ENCODE results near the gene THPO.

Gene THPO

GRCh38 chr3:184375747-184376461 lies 2.1 kb downstream of the THPO start:
- no peak for ATAC-seq
- TF ChIP-seq ZFP30 (CRISPR knock-in tag; IDR thresholded peaks at IDR 0.05) (no peak), GLIS3 (CRISPR knock-in tag; IDR thresholded peaks at IDR 0.05) (no peak), CREB5 (CRISPR knock-in tag; IDR thresholded peaks at IDR 0.05; ENCODE audit: low read depth) (no peak), ZFP3 (CRISPR knock-in tag; IDR thresholded peaks at IDR 0.05) (no peak), RARB (CRISPR knock-in tag; IDR thresholded peaks at IDR 0.05) (no peak), ESRRG (CRISPR knock-in tag; IDR thresholded peaks at IDR 0.05) (no peak), TOX (CRISPR knock-in tag; IDR thresholded peaks at IDR 0.05; ENCODE audit: borderline replicate concordance) (no peak), ARNTL (CRISPR knock-in tag; IDR thresholded peaks at IDR 0.05; ENCODE audit: borderline replicate concordance, low read depth) (no peak), BACH2 (CRISPR knock-in tag; IDR thresholded peaks at IDR 0.05; ENCODE audit: borderline replicate concordance) (no peak), ISL1 (CRISPR knock-in tag; IDR thresholded peaks at IDR 0.05) (no peak), PPARA (CRISPR knock-in tag; IDR thresholded peaks at IDR 0.05; ENCODE audit: borderline replicate concordance) (no peak), ZNF70 (CRISPR knock-in tag; IDR thresholded peaks at IDR 0.05) (no peak)
- TF ChIP-seq, protein P1, sequence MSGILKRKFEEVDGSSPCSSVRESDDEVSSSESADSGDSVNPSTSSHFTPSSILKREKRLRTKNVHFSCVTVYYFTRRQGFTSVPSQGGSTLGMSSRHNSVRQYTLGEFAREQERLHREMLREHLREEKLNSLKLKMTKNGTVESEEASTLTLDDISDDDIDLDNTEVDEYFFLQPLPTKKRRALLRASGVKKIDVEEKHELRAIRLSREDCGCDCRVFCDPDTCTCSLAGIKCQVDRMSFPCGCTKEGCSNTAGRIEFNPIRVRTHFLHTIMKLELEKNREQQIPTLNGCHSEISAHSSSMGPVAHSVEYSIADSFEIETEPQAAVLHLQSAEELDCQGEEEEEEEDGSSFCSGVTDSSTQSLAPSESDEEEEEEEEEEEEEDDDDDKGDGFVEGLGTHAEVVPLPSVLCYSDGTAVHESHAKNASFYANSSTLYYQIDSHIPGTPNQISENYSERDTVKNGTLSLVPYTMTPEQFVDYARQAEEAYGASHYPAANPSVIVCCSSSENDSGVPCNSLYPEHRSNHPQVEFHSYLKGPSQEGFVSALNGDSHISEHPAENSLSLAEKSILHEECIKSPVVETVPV (CRISPR knock-in tag; IDR thresholded peaks at IDR 0.05): no peak
- TF ChIP-seq, protein P2, sequence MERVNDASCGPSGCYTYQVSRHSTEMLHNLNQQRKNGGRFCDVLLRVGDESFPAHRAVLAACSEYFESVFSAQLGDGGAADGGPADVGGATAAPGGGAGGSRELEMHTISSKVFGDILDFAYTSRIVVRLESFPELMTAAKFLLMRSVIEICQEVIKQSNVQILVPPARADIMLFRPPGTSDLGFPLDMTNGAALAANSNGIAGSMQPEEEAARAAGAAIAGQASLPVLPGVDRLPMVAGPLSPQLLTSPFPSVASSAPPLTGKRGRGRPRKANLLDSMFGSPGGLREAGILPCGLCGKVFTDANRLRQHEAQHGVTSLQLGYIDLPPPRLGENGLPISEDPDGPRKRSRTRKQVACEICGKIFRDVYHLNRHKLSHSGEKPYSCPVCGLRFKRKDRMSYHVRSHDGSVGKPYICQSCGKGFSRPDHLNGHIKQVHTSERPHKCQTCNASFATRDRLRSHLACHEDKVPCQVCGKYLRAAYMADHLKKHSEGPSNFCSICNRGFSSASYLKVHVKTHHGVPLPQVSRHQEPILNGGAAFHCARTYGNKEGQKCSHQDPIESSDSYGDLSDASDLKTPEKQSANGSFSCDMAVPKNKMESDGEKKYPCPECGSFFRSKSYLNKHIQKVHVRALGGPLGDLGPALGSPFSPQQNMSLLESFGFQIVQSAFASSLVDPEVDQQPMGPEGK (CRISPR knock-in tag; IDR thresholded peaks at IDR 0.05; ENCODE audit: borderline replicate concordance): no peak

GRCh38 chr3:184373422-184373821 lies 4.6 kb downstream of the THPO start:
- ATAC-seq: no peak
- no peak for TF ChIP-seq ARNTL (CRISPR knock-in tag; IDR thresholded peaks at IDR 0.05; ENCODE audit: borderline replicate concordance, low read depth)
- no peak for TF ChIP-seq ZNF70 (CRISPR knock-in tag; IDR thresholded peaks at IDR 0.05)
- no peak for TF ChIP-seq CREB5 (CRISPR knock-in tag; IDR thresholded peaks at IDR 0.05; ENCODE audit: low read depth)
- TF ChIP-seq POU6F1 (CRISPR knock-in tag; IDR thresholded peaks at IDR 0.05; ENCODE audit: borderline replicate concordance, low read depth): no peak
- TF ChIP-seq ZNF565 (CRISPR knock-in tag; conservative IDR thresholded peaks at IDR 0.05; ENCODE audit: low read depth): no peak

DNA sequence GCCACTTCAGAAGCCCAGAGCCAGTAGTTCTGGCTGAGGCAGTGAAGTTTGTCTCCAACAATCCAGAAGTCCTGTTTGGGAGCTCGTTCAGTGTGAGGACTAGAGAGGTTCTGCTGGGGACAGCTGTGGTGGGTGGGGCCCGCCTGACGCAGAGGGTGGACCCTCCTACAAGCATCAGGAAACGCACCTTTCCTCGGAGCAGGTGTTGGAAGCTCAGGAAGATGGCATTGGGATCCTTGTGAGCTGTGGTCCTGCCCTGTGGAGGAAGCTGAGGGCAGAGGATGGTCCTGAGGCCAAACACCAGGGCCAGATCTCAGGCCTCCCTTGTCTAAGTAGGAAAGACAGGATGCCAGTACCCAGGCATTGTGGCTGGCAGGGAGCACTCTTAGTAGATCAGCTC lies 5.1 kb downstream of the THPO start:
- no peak for ATAC-seq
- TF ChIP-seq, protein P1 (CRISPR knock-in tag; IDR thresholded peaks at IDR 0.05): no peak
- TF ChIP-seq ZNF70 (CRISPR knock-in tag; IDR thresholded peaks at IDR 0.05): no peak
- no peak for TF ChIP-seq RARB (CRISPR knock-in tag; IDR thresholded peaks at IDR 0.05)
- TF ChIP-seq POU6F1 (CRISPR knock-in tag; IDR thresholded peaks at IDR 0.05; ENCODE audit: borderline replicate concordance, low read depth): no peak
- TF ChIP-seq ZFP30 (CRISPR knock-in tag; IDR thresholded peaks at IDR 0.05): no peak
- no peak for TF ChIP-seq ZNF565 (CRISPR knock-in tag; conservative IDR thresholded peaks at IDR 0.05; ENCODE audit: low read depth)
- no peak for TF ChIP-seq ZC3H10 (CRISPR knock-in tag; IDR thresholded peaks at IDR 0.05)
- no peak for TF ChIP-seq BACH2 (CRISPR knock-in tag; IDR thresholded peaks at IDR 0.05; ENCODE audit: borderline replicate concordance)
- no peak for TF ChIP-seq OSR1 (CRISPR knock-in tag; IDR thresholded peaks at IDR 0.05)
- TF ChIP-seq SNAI2 (CRISPR knock-in tag; IDR thresholded peaks at IDR 0.05): no peak
- no peak for TF ChIP-seq PPARA (CRISPR knock-in tag; IDR thresholded peaks at IDR 0.05; ENCODE audit: borderline replicate concordance)
- no peak for TF ChIP-seq TOX (CRISPR knock-in tag; IDR thresholded peaks at IDR 0.05; ENCODE audit: borderline replicate concordance)
- no peak for TF ChIP-seq CSDC2 (CRISPR knock-in tag; IDR thresholded peaks at IDR 0.05)
- TF ChIP-seq ARNTL (CRISPR knock-in tag; IDR thresholded peaks at IDR 0.05; ENCODE audit: borderline replicate concordance, low read depth): no peak
- TF ChIP-seq GLIS3 (CRISPR knock-in tag; IDR thresholded peaks at IDR 0.05): no peak
- TF ChIP-seq ISL1 (CRISPR knock-in tag; IDR thresholded peaks at IDR 0.05): no peak

Data from SK-N-SH treated with all-trans-retinoic acid at 6 μM for 48 hours (cell line).